IMR-90 (cell line): Measurements from ENCODE around the gene ATG12. TPM values are rescaled to one million over a fixed set of nuclear protein-coding genes. Genes with fewer than 3 reads are reported as not detected.

Experiments
- ATAC-seq: fragments of 200-7000 bp; cut with Tn5 transposase; 2 replicates; pipeline ENCODE4 v1.9.1; 2020; ENCODE audit warnings: low read depth, mild to moderate bottlenecking, moderate library complexity
- BruUV-seq: library from RNA; stranded (reverse); fragments of 400-500 nt; replicated peaks from 2 replicates; lab custom pipeline; 2021; lab: Mats Ljungman, UMichigan
- CTCF ChIA-PET: fragments of 300-600 bp; formaldehyde crosslinking; extraction: SDS; loops from one replicate; lab custom pipeline; 2021; ENCODE audit warnings: antibody characterized with exemption; lab: Yijun Ruan, JAX
- POLR2A ChIA-PET: fragments of 300-600 bp; sonication (Branson Sonifier 250); formaldehyde crosslinking; loops from one replicate; lab custom pipeline; 2022; ENCODE audit warnings: antibody characterized with exemption; ENCODE audit not compliant: unreplicated experiment; lab: Charles Lee
- DNase-seq: peaks from one replicate; pipeline ENCODE4 v3.0.0; 2013
- H2AFZ ChIP-seq: replicated peaks from 2 replicates; pipeline ENCODE3; 2013; ENCODE audit warnings: low read length, mild to moderate bottlenecking; ENCODE audit not compliant: poor library complexity
- H2AK5ac ChIP-seq: 2 replicates; pipeline ENCODE4 v1.6.1; 2013; ENCODE audit warnings: low read depth, low read length, inconsistent platforms
- H2AK9ac ChIP-seq: replicated peaks from 2 replicates; pipeline ENCODE3; 2013; ENCODE audit warnings: mild to moderate bottlenecking, low read depth, low read length, moderate library complexity; ENCODE audit not compliant: poor library complexity
- H2BK120ac ChIP-seq: 2 replicates; pipeline ENCODE4 v1.6.1; 2013; ENCODE audit warnings: low read depth, low read length, inconsistent platforms
- H2BK15ac ChIP-seq: 3 replicates; pipeline ENCODE4 v1.6.1; 2013; ENCODE audit warnings: low read depth, low read length, inconsistent platforms
- H2BK20ac ChIP-seq: 2 replicates; pipeline ENCODE4 v1.6.1; 2013; ENCODE audit warnings: low read depth, mild to moderate bottlenecking, inconsistent platforms, low read length, moderate library complexity
- H2BK5ac ChIP-seq: 2 replicates; pipeline ENCODE4 v1.6.1; 2013; ENCODE audit warnings: mild to moderate bottlenecking, low read depth, low read length, inconsistent platforms; ENCODE audit not compliant: poor library complexity, severe bottlenecking
- H3K14ac ChIP-seq: replicated peaks from 2 replicates; pipeline ENCODE4 v1.6.1; 2013; ENCODE audit warnings: low read depth, low read length, inconsistent platforms
- H3K18ac ChIP-seq: 2 replicates; pipeline ENCODE4 v1.6.1; 2013; ENCODE audit warnings: low read depth, low read length, control low read depth
- H3K23ac ChIP-seq: 2 replicates; pipeline ENCODE4 v1.6.1; 2013; ENCODE audit warnings: low read depth, low read length, inconsistent platforms
- H3K27ac ChIP-seq: 2 replicates; pipeline ENCODE4 v1.5.1; 2013; ENCODE audit warnings: mild to moderate bottlenecking, control low read depth, low read length; ENCODE audit not compliant: insufficient read depth
- H3K27me3 ChIP-seq: 2 replicates; pipeline ENCODE4 v1.6.1; 2013; ENCODE audit warnings: low read length; ENCODE audit not compliant: control insufficient read depth, insufficient read depth
- H3K36me3 ChIP-seq: 2 replicates; pipeline ENCODE4 v1.6.1; 2013; ENCODE audit warnings: low read length, mixed read lengths; ENCODE audit not compliant: control insufficient read depth, insufficient read depth
- H3K4ac ChIP-seq: 2 replicates; pipeline ENCODE4 v1.6.1; 2013; ENCODE audit warnings: low read depth, low read length, inconsistent platforms
- H3K4me1 ChIP-seq: 2 replicates; pipeline ENCODE4 v1.6.1; 2013; ENCODE audit warnings: low read length, mixed read lengths; ENCODE audit not compliant: control insufficient read depth, insufficient read depth
- H3K4me2 ChIP-seq: 2 replicates; pipeline ENCODE4 v1.6.1; 2013; ENCODE audit warnings: low read depth, mild to moderate bottlenecking, control low read depth, low read length, moderate library complexity
- H3K4me3 ChIP-seq: 2 replicates; pipeline ENCODE4 v1.5.1; 2013; ENCODE audit warnings: low read depth, mild to moderate bottlenecking, control low read depth, low read length, moderate library complexity; ENCODE audit not compliant: insufficient read depth
- H3K56ac ChIP-seq: 2 replicates; pipeline ENCODE4 v1.6.1; 2013; ENCODE audit warnings: low read length, inconsistent platforms; ENCODE audit not compliant: insufficient read depth; ENCODE audit errors: extremely low read depth
- H3K79me1 ChIP-seq, 2 experiments: 2 replicates each; pipeline ENCODE4 v1.6.1; 2013; ENCODE audit warnings: low read length in 2 of 2, inconsistent platforms in 1 of 2, low read depth in 1 of 2
- H3K9ac ChIP-seq: 2 replicates; pipeline ENCODE4 v1.6.1; 2013; ENCODE audit warnings: low read depth, low read length, control low read depth
- H3K9me1 ChIP-seq: 2 replicates; pipeline ENCODE4 v1.6.1; 2013; ENCODE audit warnings: low read length, inconsistent platforms; ENCODE audit not compliant: insufficient read depth
- H3K9me3 ChIP-seq: 2 replicates; pipeline ENCODE4 v1.6.1; 2013; ENCODE audit warnings: low read length; ENCODE audit not compliant: control insufficient read depth, insufficient read depth
- H4K20me1 ChIP-seq: 2 replicates; pipeline ENCODE4 v1.6.1; 2013; ENCODE audit warnings: low read length, inconsistent platforms; ENCODE audit not compliant: insufficient read depth
- H4K5ac ChIP-seq: 2 replicates; pipeline ENCODE4 v1.6.1; 2013; ENCODE audit warnings: mild to moderate bottlenecking, low read depth, low read length, control low read depth
- H4K8ac ChIP-seq, 2 experiments: 2 replicates each; pipeline ENCODE4 v1.6.1; 2013; ENCODE audit warnings: low read depth in 2 of 2, low read length in 2 of 2, control low read depth in 1 of 2, inconsistent platforms in 1 of 2
- H4K91ac ChIP-seq: 2 replicates; pipeline ENCODE4 v1.6.1; 2013; ENCODE audit warnings: low read depth, low read length, inconsistent platforms; ENCODE audit not compliant: insufficient read depth
- CEBPB ChIP-seq: IDR thresholded peaks from 2 replicates; pipeline ENCODE4 v1.6.1; 2012; ENCODE audit warnings: low read depth, low read length, improper control_type of control experiment
- CHD1 ChIP-seq: IDR thresholded peaks from 2 replicates; pipeline ENCODE4 v1.6.1; 2012; ENCODE audit warnings: low read depth, low read length, improper control_type of control experiment
- ELK1 ChIP-seq: fragments of 150-350 bp; IDR thresholded peaks from 2 replicates; pipeline ENCODE4 v1.6.1; 2016; ENCODE audit warnings: low read depth, mild to moderate bottlenecking, low read length, moderate library complexity, borderline replicate concordance
- POLR2A ChIP-seq: IDR thresholded peaks from 2 replicates; pipeline ENCODE4 v1.6.1; 2012; ENCODE audit warnings: mild to moderate bottlenecking, low read depth, low read length
- RAD21 ChIP-seq: IDR thresholded peaks from 2 replicates; pipeline ENCODE4 v1.6.1; 2012; ENCODE audit warnings: low read length, improper control_type of control experiment
- USF2 ChIP-seq: fragments of 150-350 bp; IDR thresholded peaks from 2 replicates; pipeline ENCODE4 v1.6.1; 2017; ENCODE audit warnings: mild to moderate bottlenecking, antibody characterized with exemption, low read length, low read depth
- WGBS, 2 experiments: methylation state at CpG; one replicate each; pipeline versions ENCODE4 v1.1.5 to v1.1.7; 2013; ENCODE audit warnings: missing lambda C conversion rate in 2 of 2; ENCODE audit not compliant: insufficient read length in 1 of 2; ENCODE audit errors: extremely low coverage in 2 of 2; 5-methylcytosine and 5-hydroxymethylcytosine counted together
- dilution Hi-C: fragments of 300-500 bp; cut with HindIII; formaldehyde crosslinking; loops from one replicate; pipeline ENCODE4 v1.14.3; 2018; ENCODE audit warnings: low sequenced_read_pairs; ENCODE audit not compliant: unreplicated experiment
- in situ Hi-C: fragments of 300-500 bp; cut with MboI; formaldehyde crosslinking; loops from 3 replicates; pipeline ENCODE4 v1.14.3; 2019; ENCODE audit warnings: low sequenced_read_pairs, inconsistent platforms, mixed read lengths
- intact Hi-C: fragments of 100-400 bp; cut with micrococcal nuclease; formaldehyde crosslinking; loops from 2 replicates; pipeline ENCODE4 v1.10.0; 2022
- polyA plus RNA-seq, 3 experiments: library from polyadenylated mRNA; depleted of rRNA; stranded (reverse); fragments of >200 nt; gene quantifications; 2 replicates each; pipeline ENCODE4 v1.2.3, GENCODE V29; 2012; ENCODE audit warnings: low replicate concordance in 1 of 3
- total RNA-seq: library from RNA; depleted of rRNA; stranded (reverse); fragments of >200 nt; gene quantifications from 2 replicates; pipeline ENCODE4 v1.2.3, GENCODE V29; 2012

Gene ATG12
- total and polyA plus RNA-seq, 2 of the 4 experiments (the other 2 are of a cell fraction), result 68.0 to 95.7 TPM

DNA sequence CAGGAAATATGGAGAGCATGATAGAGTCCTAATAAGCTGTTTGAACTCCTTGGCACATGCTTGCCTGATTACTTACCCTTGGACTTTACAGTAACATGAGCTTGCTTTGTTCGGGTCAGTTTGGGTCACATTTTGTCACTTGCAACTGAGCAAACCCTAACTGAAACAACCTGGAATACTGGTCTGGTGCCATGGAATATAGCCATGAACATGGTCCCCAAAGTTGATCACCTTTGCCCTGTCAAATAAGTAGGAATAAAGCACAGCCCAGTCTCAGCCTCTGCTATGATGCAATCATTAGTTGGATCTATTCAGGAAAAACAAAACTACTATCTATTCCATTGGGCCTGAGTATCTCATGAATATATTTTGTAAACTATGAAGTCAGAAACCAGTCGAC lies 43.1 kb downstream of the ATG12 start:
- Histone ChIP-seq H3K14ac (no peak overlapping the region), H3K9ac (no peak overlapping the region), H2BK20ac (no peak overlapping the region), H2AK5ac (no peak overlapping the region), H3K27me3 (peaks cover 2% of the 10 kb centered on the region; the same call in 1 of the 2 replicates), H3K56ac (no peak overlapping the region), H4K8ac (no peak overlapping the region), H3K4me1 (no peaks in the 10 kb centered on the region), H3K79me1 (no peaks in the 10 kb centered on the region), H2BK120ac (no peak overlapping the region), H2BK5ac (no peak overlapping the region), H2AK9ac (no peak overlapping the region), H4K91ac (no peak overlapping the region), H3K9me3 (no peaks in the 10 kb centered on the region), H4K20me1 (no peaks in the 10 kb centered on the region), H2AFZ (no peak overlapping the region), H4K5ac (no peak overlapping the region), H2BK15ac (no peak overlapping the region), H3K36me3 (no peaks in the 10 kb centered on the region), H3K18ac (no peak overlapping the region), H3K9me1 (no peaks in the 10 kb centered on the region; the same call in 1 of the 2 replicates), H3K27ac (no peak overlapping the region), H3K4me2 (no peak overlapping the region), H3K4ac (no peak overlapping the region), H3K4me3 (no peak overlapping the region), H3K23ac (no peak overlapping the region)
- DNase-seq (no peak), ATAC-seq (no peak)
- intact Hi-C loops, result no loop called here
- ChIA-PET CTCF (no interaction called here), POLR2A (no interaction called here)
- dilution Hi-C loops, result no loop called here
- no CpG with 5 or more reads among the region's 2 CpGs for WGBS, 2 experiments
- no TSS peak for BruUV-seq
- in situ Hi-C loops, result no loop called here
- TF ChIP-seq POLR2A, result no peak
- no peak for TF ChIP-seq ELK1
- TF ChIP-seq RAD21, result no peak
- no peak for TF ChIP-seq USF2
- TF ChIP-seq CEBPB, result peak; percentile 70
- no peak for TF ChIP-seq CHD1
